ENCODE measurements around the gene OTOP1. TPM values are rescaled to one million over a fixed set of nuclear protein-coding genes. Genes with fewer than 3 reads are reported as not detected.

The OTOP1 gene
- total and polyA plus RNA-seq, 2 of the 4 experiments (the other 2 are of a cell fraction), result not detected

- Histone ChIP-seq H4K5ac (ENCODE audit: low read depth, low read length) (no peak overlapping the region), H2AK5ac (ENCODE audit: low read depth, low read length) (no peak overlapping the region), H2BK20ac (ENCODE audit: low read depth, low read length) (no peak overlapping the region), H2BK120ac (ENCODE audit: low read depth, low read length) (no peak overlapping the region), H4K8ac (ENCODE audit: low read depth in 2 of 2, low read length in 2 of 2) (no peak overlapping the region), H3K36me3 (ENCODE audit: control insufficient read depth, insufficient read depth, low read length) (peaks cover 45% of the 10 kb centered on the region), H4K20me1 (ENCODE audit: insufficient read depth, low read length) (no peaks in the 10 kb centered on the region), H3K23ac (ENCODE audit: low read depth, low read length) (no peak overlapping the region), H3K27me3 (ENCODE audit: control insufficient read depth, insufficient read depth, low read length) (no peaks in the 10 kb centered on the region), H2BK5ac (ENCODE audit: low read depth, low read length, poor library complexity, severe bottlenecking) (no peak overlapping the region), H3K79me1 (ENCODE audit: low read depth in 1 of 2, low read length in 2 of 2) (no peaks in the 10 kb centered on the region; a peak in 1 of 4 replicates), H3K4ac (ENCODE audit: low read depth, low read length) (no peak overlapping the region), H3K4me1 (ENCODE audit: control insufficient read depth, insufficient read depth, low read length) (no peaks in the 10 kb centered on the region; the same call in 1 of the 2 replicates), H4K91ac (ENCODE audit: insufficient read depth, low read depth, low read length) (no peak overlapping the region), H2AK9ac (replicated peaks; ENCODE audit: low read depth, low read length, poor library complexity) (no peak overlapping the region), H3K4me3 (ENCODE audit: insufficient read depth, low read depth, low read length) (no peak overlapping the region), H3K27ac (ENCODE audit: insufficient read depth, low read length) (no peak overlapping the region), H3K9ac (ENCODE audit: low read depth, low read length) (no peak overlapping the region), H3K9me1 (ENCODE audit: insufficient read depth, low read length) (no peaks in the 10 kb centered on the region), H3K18ac (ENCODE audit: low read depth, low read length) (no peak overlapping the region), H3K9me3 (ENCODE audit: control insufficient read depth, insufficient read depth, low read length) (no peaks in the 10 kb centered on the region), H3K56ac (ENCODE audit: extremely low read depth, insufficient read depth, low read length) (no peak overlapping the region), H3K14ac (replicated peaks; ENCODE audit: low read depth, low read length) (no peak overlapping the region), H3K4me2 (ENCODE audit: low read depth, low read length) (no peak overlapping the region), H2BK15ac (ENCODE audit: low read depth, low read length) (no peak overlapping the region), H2AFZ (replicated peaks; ENCODE audit: low read length, poor library complexity) (no peak overlapping the region)
- ChIA-PET POLR2A (ENCODE audit: unreplicated experiment) (no interaction called here), CTCF (no interaction called here)
- ATAC-seq (ENCODE audit: low read depth), result no peak
- no peak for DNase-seq
- dilution Hi-C loops (cut with HindIII; ENCODE audit: low sequenced_read_pairs, unreplicated experiment), result no loop called here
- in situ Hi-C loops (cut with MboI; ENCODE audit: low sequenced_read_pairs), result no loop called here
- BruUV-seq (replicated peaks), result no TSS peak
- no peak for TF ChIP-seq CHD1 (IDR thresholded peaks at IDR 0.05; ENCODE audit: low read depth, low read length)
- no peak for TF ChIP-seq RAD21 (IDR thresholded peaks at IDR 0.05; ENCODE audit: low read length)
- TF ChIP-seq CEBPB (IDR thresholded peaks at IDR 0.05; ENCODE audit: low read depth, low read length), result no peak
- TF ChIP-seq NFE2L2 (IDR thresholded peaks at IDR 0.05; ENCODE audit: low read depth, low read length), result no peak
- no peak for TF ChIP-seq SMC3 (IDR thresholded peaks at IDR 0.05; ENCODE audit: low read depth, low read length)
- no peak for TF ChIP-seq USF2 (IDR thresholded peaks at IDR 0.05; ENCODE audit: low read depth, low read length)
- TF ChIP-seq CTCF (conservative IDR thresholded peaks at IDR 0.05; ENCODE audit: low read depth, low read length), result no peak
- no peak for TF ChIP-seq FOS (IDR thresholded peaks at IDR 0.05; ENCODE audit: low read depth, low read length)
- no peak for TF ChIP-seq POLR2A (IDR thresholded peaks at IDR 0.05; ENCODE audit: low read depth, low read length)
- TF ChIP-seq MAFK (IDR thresholded peaks at IDR 0.05; ENCODE audit: low read depth, low read length), result no peak
- TF ChIP-seq RFX5 (IDR thresholded peaks at IDR 0.05; ENCODE audit: low read depth, low read length), result no peak
- TF ChIP-seq MAZ (IDR thresholded peaks at IDR 0.05; ENCODE audit: borderline replicate concordance, low read depth, low read length), result no peak
- no peak for TF ChIP-seq BHLHE40 (IDR thresholded peaks at IDR 0.05; ENCODE audit: low read depth, low read length)
- TF ChIP-seq RCOR1 (IDR thresholded peaks at IDR 0.05; ENCODE audit: insufficient replicate concordance, low read length), result no peak
- TF ChIP-seq ELK1 (IDR thresholded peaks at IDR 0.05; ENCODE audit: borderline replicate concordance, low read depth, low read length), result no peak
- intact Hi-C loops (cut with micrococcal nuclease), result no loop called here
- WGBS, 2 experiments (ENCODE audit: extremely low coverage in 2 of 2, insufficient read length in 1 of 2), result 95% methylated on average over 6 of the region's 14 CpGs; no CpG with 5 or more reads in 1 of the 2 experiments
Observed at GRCh38 chr4:4274226-4274625, 47.5 kb upstream of the OTOP1 start.

Measured in IMR-90 (cell line).